Natural killer cell (primary cell): ENCODE results near the gene PLEK2. TPM values are rescaled to one million over a fixed set of nuclear protein-coding genes. Genes with fewer than 3 reads are reported as not detected.
"Not testable (repeated sequence)": the region's sequence is repeated elsewhere in the genome, so short reads cannot be mapped to it uniquely, and the experiment has no call there.

Source experiments
- ATAC-seq, 3 donors: fragments of 150-1000 bp in 2 of 3; fragments of 200-7000 bp in 1 of 3; cut with Tn5 transposase; 1 replicate in 1 of 3; 2 replicates in 2 of 3; pipeline ENCODE4 v1.10.0; 2021; ENCODE audit warnings: mild to moderate bottlenecking in 2 of 3, moderate library complexity in 2 of 3
- DNase-seq, 2 donors: peaks; one replicate each; pipeline versions ENCODE4 v3.0.0 to v3.0.0-alpha.2; 2013 to 2021; ENCODE audit warnings: mixed read lengths in 1 of 2
- H3K27ac ChIP-seq: one replicate; pipeline ENCODE4 v1.5.1; 2013; ENCODE audit warnings: mild to moderate bottlenecking, low read length
- H3K27me3 ChIP-seq: one replicate; pipeline ENCODE4 v1.6.1; 2013; ENCODE audit warnings: low read length; ENCODE audit not compliant: control insufficient read depth, insufficient read depth
- H3K36me3 ChIP-seq: one replicate; pipeline ENCODE4 v1.6.1; 2013; ENCODE audit warnings: low read length; ENCODE audit not compliant: control insufficient read depth, insufficient read depth
- H3K4me1 ChIP-seq: one replicate; pipeline ENCODE4 v1.6.1; 2013; ENCODE audit warnings: low read length; ENCODE audit not compliant: control insufficient read depth, insufficient read depth
- H3K4me3 ChIP-seq: one replicate; pipeline ENCODE4 v1.5.1; 2013; ENCODE audit warnings: low read length
- H3K9me3 ChIP-seq: one replicate; pipeline ENCODE4 v1.6.1; 2013; ENCODE audit warnings: low read length; ENCODE audit not compliant: control insufficient read depth, insufficient read depth
- H3K27ac Mint-ChIP-seq, 2 donors: one replicate each; pipeline ENCODE4 v1.8.0; 2022; ENCODE audit warnings: mild to moderate bottlenecking in 2 of 2, mixed read lengths in 2 of 2, moderate library complexity in 1 of 2
- H3K27me3 Mint-ChIP-seq, 2 donors: one replicate each; pipeline ENCODE4 v1.8.0; 2022; ENCODE audit warnings: low read depth in 2 of 2, mixed read lengths in 2 of 2
- H3K36me3 Mint-ChIP-seq: one replicate; pipeline ENCODE4 v1.8.0; 2022; ENCODE audit warnings: mixed read lengths
- H3K4me1 Mint-ChIP-seq, 2 donors: one replicate each; pipeline ENCODE4 v1.8.0; 2022; ENCODE audit warnings: mixed read lengths in 2 of 2
- H3K4me3 Mint-ChIP-seq: one replicate; pipeline ENCODE4 v1.8.0; 2022; ENCODE audit warnings: mild to moderate bottlenecking, moderate library complexity, mixed read lengths
- H3K9me3 Mint-ChIP-seq, 2 donors: one replicate each; pipeline ENCODE4 v1.8.0; 2022; ENCODE audit warnings: mixed read lengths in 2 of 2
- CTCF ChIP-seq: fragments of 200-600 bp; IDR thresholded peaks from one replicate; pipeline ENCODE4 v1.8.0; 2022; ENCODE audit warnings: antibody characterized with exemption
- WGBS: methylation state at CpG from one replicate; pipeline ENCODE4 v1.1.7; 2013; ENCODE audit warnings: missing lambda C conversion rate; ENCODE audit not compliant: insufficient coverage; 5-methylcytosine and 5-hydroxymethylcytosine counted together
- intact Hi-C: fragments of 100-400 bp; cut with micrococcal nuclease; formaldehyde crosslinking; loops from one replicate; pipeline ENCODE4 v1.14.2; 2022
- total RNA-seq, 4 donors: library from RNA; stranded (reverse); fragments of 120-200 nt in 1 of 4; gene quantifications; one replicate each; pipeline versions ENCODE4 v1.2.3 to v1.2.4, GENCODE V29; 2013 to 2022

PLEK2 gene
- total RNA-seq, 3 donors from 2014 or later (not counting 1 experiment from before 2014, with no cell fraction given), result not detected

- intact Hi-C loops, result no loop called here
- ATAC-seq (no peak), DNase-seq (no peak)
These were observed 6.6 kb upstream of the PLEK2 start for GRCh38 chr14:67418401-67419191.

GRCh38 chr14:67417633-67418032 lies 5.7 kb upstream of the PLEK2 start:
- TF ChIP-seq CTCF, result no peak
- Histone ChIP-seq H3K4me3 (no peak overlapping the region), H3K27ac (no peak overlapping the region), H3K36me3 (no peaks in the 10 kb centered on the region), H3K9me3 (no peaks in the 10 kb centered on the region), H3K4me1 (no peaks in the 10 kb centered on the region), H3K27me3 (no peaks in the 10 kb centered on the region)
- intact Hi-C loops, result no loop called here
- ATAC-seq (no peak), DNase-seq (no peak)
- no peaks in the 10 kb centered on the region for H3K4me1 Mint-ChIP-seq
- no peaks in the 10 kb centered on the region for H3K36me3 Mint-ChIP-seq
- 73% methylated on average over 3 of the region's 3 CpGs for WGBS
- no peak overlapping the region for H3K4me3 Mint-ChIP-seq
- peaks cover 0 to 15% of the 10 kb centered on the region in 2 donors for H3K27me3 Mint-ChIP-seq
- H3K27ac Mint-ChIP-seq, result no peak overlapping the region
- no peaks in the 10 kb centered on the region for H3K9me3 Mint-ChIP-seq

More at GRCh38 chr14:67418401-67419191, 6.6 kb upstream of the PLEK2 start:
- H3K4me1 ChIP-seq, result no peaks in the 10 kb centered on the region
- no peaks in the 10 kb centered on the region for H3K9me3 ChIP-seq
- H3K27ac ChIP-seq, result no peak overlapping the region
- H3K36me3 ChIP-seq, result no peaks in the 10 kb centered on the region
- H3K4me3 ChIP-seq, result no peak overlapping the region
- Mint-ChIP-seq H3K27me3 (peaks cover 0 to 19% of the 10 kb centered on the region in 2 donors), H3K4me1 (no peaks in the 10 kb centered on the region), H3K4me3 (no peak overlapping the region), H3K9me3 (no peaks in the 10 kb centered on the region), H3K27ac (no peak overlapping the region), H3K36me3 (no peaks in the 10 kb centered on the region)
- no peak for TF ChIP-seq CTCF
- H3K27me3 ChIP-seq, result no peaks in the 10 kb centered on the region
- WGBS, result 75% methylated on average over 10 of the region's 11 CpGs

GRCh38 chr14:67416810-67417209 lies 4.8 kb upstream of the PLEK2 start:
- no peak overlapping the region for H3K4me3 Mint-ChIP-seq
- intact Hi-C loops, result no loop called here
- Histone ChIP-seq H3K27me3 (no peaks in the 10 kb centered on the region), H3K4me3 (no peak overlapping the region), H3K4me1 (peaks cover under 1% of the 10 kb centered on the region), H3K27ac (no peak overlapping the region), H3K36me3 (no peaks in the 10 kb centered on the region), H3K9me3 (no peaks in the 10 kb centered on the region)
- no peak for ATAC-seq
- peaks cover 5 to 21% of the 10 kb centered on the region in 2 donors for H3K27me3 Mint-ChIP-seq
- 34% methylated on average over 2 of the region's 2 CpGs for WGBS
- H3K27ac Mint-ChIP-seq, result no peak overlapping the region
- no peaks in the 10 kb centered on the region for H3K4me1 Mint-ChIP-seq
- no peaks in the 10 kb centered on the region for H3K36me3 Mint-ChIP-seq
- no peaks in the 10 kb centered on the region for H3K9me3 Mint-ChIP-seq
- no peak for TF ChIP-seq CTCF
- no peak for DNase-seq

GRCh38 chr14:67416085-67416484 lies 4.1 kb upstream of the PLEK2 start:
- Histone ChIP-seq H3K27me3 (no peaks in the 10 kb centered on the region), H3K36me3 (no peaks in the 10 kb centered on the region), H3K4me1 (peaks cover 3% of the 10 kb centered on the region), H3K4me3 (no peak overlapping the region), H3K9me3 (no peaks in the 10 kb centered on the region), H3K27ac (no peak overlapping the region)
- Mint-ChIP-seq H3K4me3 (no peak overlapping the region), H3K27ac (no peak overlapping the region), H3K4me1 (no peaks in the 10 kb centered on the region), H3K27me3 (peaks cover 8 to 21% of the 10 kb centered on the region in 2 donors), H3K36me3 (no peaks in the 10 kb centered on the region), H3K9me3 (no peaks in the 10 kb centered on the region)
- DNase-seq (no peak), ATAC-seq (no peak)
- intact Hi-C loops, result no loop called here
- no peak for TF ChIP-seq CTCF
- whole genome bisulfite sequencing, result 85% methylated on average over 7 of the region's 8 CpGs

- ATAC-seq, result not testable (repeated sequence)
- peaks cover 13 to 21% of the 10 kb centered on the region in 2 donors for H3K27me3 Mint-ChIP-seq
These were observed 3.6 kb upstream of the PLEK2 start for GRCh38 chr14:67415610-67416009.

More at GRCh38 chr14:67415610-67416009, 3.6 kb upstream of the PLEK2 start:
- H3K27me3 ChIP-seq, H3K4me1 Mint-ChIP-seq, DNase-seq, H3K4me3 ChIP-seq, H3K9me3 Mint-ChIP-seq, H3K27ac Mint-ChIP-seq, H3K4me3 Mint-ChIP-seq, H3K36me3 ChIP-seq, H3K9me3 ChIP-seq, intact Hi-C loops, H3K27ac ChIP-seq, H3K4me1 ChIP-seq, H3K36me3 Mint-ChIP-seq: not testable (repeated sequence)
- 96% methylated on average over 3 of the region's 5 CpGs for WGBS
